Activated T-helper 2 cell treated with anti-CD3 and anti-CD28 coated beads, Interferon-gamma antibody, Interleukin-2, Interleukin-4, amounts not matched to agents 10 μg/mL and 5 μg/mL and 100 μg/mL, durations not matched to agents 14 hours and 24 hours and 36 hours (primary cell): ENCODE measurements around the gene ANKRD23. TPM values are rescaled to one million over a fixed set of nuclear protein-coding genes. Genes with fewer than 3 reads are reported as not detected.
"Not testable (repeated sequence)": the region's sequence is repeated elsewhere in the genome, so short reads cannot be mapped to it uniquely, and the experiment has no call there.

Experiments used
- DNase-seq: peaks from one replicate; pipeline ENCODE4 v3.0.0; 2021; ENCODE audit warnings: low spot score
- H3K27ac Mint-ChIP-seq: one replicate; pipeline ENCODE4 v1.8.0; 2021; ENCODE audit warnings: mixed read lengths
- H3K27me3 Mint-ChIP-seq: one replicate; pipeline ENCODE4 v1.8.0; 2021; ENCODE audit warnings: low read depth, mixed read lengths
- H3K36me3 Mint-ChIP-seq: one replicate; pipeline ENCODE4 v1.8.0; 2021; ENCODE audit warnings: low read depth, mixed read lengths
- H3K4me1 Mint-ChIP-seq: one replicate; pipeline ENCODE4 v1.8.0; 2021; ENCODE audit warnings: low read depth, mixed read lengths
- H3K4me3 Mint-ChIP-seq: one replicate; pipeline ENCODE4 v1.8.0; 2021; ENCODE audit warnings: low read depth, mild to moderate bottlenecking, moderate library complexity, mixed read lengths
- H3K9me3 Mint-ChIP-seq: one replicate; pipeline ENCODE4 v1.8.0; 2021; ENCODE audit warnings: mixed read lengths
- intact Hi-C: fragments of 100-400 bp; cut with micrococcal nuclease; formaldehyde crosslinking; loops from one replicate; pipeline ENCODE4 v1.15.1; 2023
- total RNA-seq: library from RNA; stranded (reverse); gene quantifications from 2 replicates; pipeline ENCODE4 v1.2.3, GENCODE V29; 2022

ANKRD23 gene
- total RNA-seq, 1 donor from 2014 or later: 9.1 TPM

DNA sequence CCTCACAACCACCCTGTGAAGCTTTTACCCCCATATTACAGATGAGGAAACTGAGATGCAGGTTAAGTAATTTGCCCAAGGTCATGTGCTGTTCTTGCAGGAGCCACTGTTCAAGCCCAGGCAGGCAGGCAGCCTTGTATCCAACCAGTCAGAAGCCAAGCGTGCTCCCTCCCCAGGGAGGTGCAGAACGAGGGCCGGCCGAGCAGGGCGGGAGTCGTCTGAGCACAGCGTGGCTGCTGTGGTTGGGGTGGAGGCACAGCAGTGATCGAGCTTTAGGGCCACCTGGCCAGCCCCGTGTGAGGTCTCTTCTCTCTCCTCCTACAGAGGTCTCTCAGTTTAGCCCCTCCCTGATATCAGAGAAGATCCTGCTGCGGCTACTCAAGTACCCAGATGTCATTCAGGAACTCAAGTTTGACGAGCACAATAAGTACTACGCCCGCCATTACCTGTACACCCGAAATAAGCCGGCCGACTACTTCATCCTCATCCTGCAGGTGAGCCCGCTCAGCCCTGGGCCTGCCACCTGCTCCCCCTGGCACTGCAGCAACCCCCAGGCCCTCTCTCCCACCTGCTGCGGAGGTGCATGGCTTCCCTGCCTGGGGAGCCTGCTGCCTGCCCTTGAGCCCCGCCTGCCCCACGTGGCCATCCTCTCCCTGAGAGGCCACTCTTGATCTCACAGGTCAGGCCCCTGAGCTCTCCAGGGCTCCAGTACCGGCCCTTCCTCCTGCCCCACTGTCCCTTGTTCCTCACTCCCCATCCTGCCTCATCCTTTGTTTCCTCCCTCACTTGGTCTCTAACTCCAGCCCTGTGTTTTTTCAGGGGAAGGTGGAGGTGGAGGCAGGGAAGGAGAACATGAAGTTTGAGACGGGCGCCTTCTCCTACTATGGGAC, 44.8 kb downstream of the ANKRD23 start:
- no peak overlapping the region for H3K27ac Mint-ChIP-seq

GRCh38 chr2:96797066-96797625, 46.7 kb downstream of the ANKRD23 start:
- no peak for DNase-seq
- intact Hi-C loops: no loop called here
- Mint-ChIP-seq H3K4me3 (no peak overlapping the region), H3K4me1 (no peaks in the 10 kb centered on the region), H3K27ac (no peak overlapping the region), H3K36me3 (no peaks in the 10 kb centered on the region), H3K27me3 (no peaks in the 10 kb centered on the region), H3K9me3 (no peaks in the 10 kb centered on the region)

More for the DNA sequence above, 44.8 kb downstream of the ANKRD23 start:
- H3K9me3 Mint-ChIP-seq: no peaks in the 10 kb centered on the region
- H3K27me3 Mint-ChIP-seq: no peaks in the 10 kb centered on the region
- no peak overlapping the region for H3K4me3 Mint-ChIP-seq
- intact Hi-C loops: no loop called here
- DNase-seq: no peak
- no peaks in the 10 kb centered on the region for H3K36me3 Mint-ChIP-seq
- H3K4me1 Mint-ChIP-seq: no peaks in the 10 kb centered on the region

- intact Hi-C loops, H3K27ac Mint-ChIP-seq, H3K9me3 Mint-ChIP-seq, DNase-seq, H3K4me1 Mint-ChIP-seq, H3K4me3 Mint-ChIP-seq, H3K36me3 Mint-ChIP-seq, H3K27me3 Mint-ChIP-seq: not testable (repeated sequence)
Measured at GRCh38 chr2:96796497-96796896, 47.3 kb downstream of the ANKRD23 start.

- intact Hi-C loops: no loop called here
- Mint-ChIP-seq H3K4me3 (no peak overlapping the region), H3K4me1 (no peaks in the 10 kb centered on the region), H3K27me3 (no peaks in the 10 kb centered on the region), H3K36me3 (no peaks in the 10 kb centered on the region), H3K9me3 (no peaks in the 10 kb centered on the region), H3K27ac (no peak overlapping the region)
- no peak for DNase-seq
Measured at GRCh38 chr2:96795076-96795475, 48.7 kb downstream of the ANKRD23 start.

GRCh38 chr2:96792772-96793749, 50.8 kb downstream of the ANKRD23 start:
- intact Hi-C loops: no loop called here
- H3K36me3 Mint-ChIP-seq: no peaks in the 10 kb centered on the region
- H3K27ac Mint-ChIP-seq: no peak overlapping the region
- H3K4me3 Mint-ChIP-seq: no peak overlapping the region
- DNase-seq: no peak
- H3K4me1 Mint-ChIP-seq: no peaks in the 10 kb centered on the region
- H3K27me3 Mint-ChIP-seq: no peaks in the 10 kb centered on the region
- H3K9me3 Mint-ChIP-seq: no peaks in the 10 kb centered on the region

- H3K27me3 Mint-ChIP-seq: no peaks in the 10 kb centered on the region
- DNase-seq: no peak
- no peaks in the 10 kb centered on the region for H3K36me3 Mint-ChIP-seq
- no peak overlapping the region for H3K27ac Mint-ChIP-seq
- H3K4me3 Mint-ChIP-seq: no peak overlapping the region
- no peaks in the 10 kb centered on the region for H3K9me3 Mint-ChIP-seq
- peaks cover 4% of the 10 kb centered on the region for H3K4me1 Mint-ChIP-seq
- intact Hi-C loops: no loop called here
Measured at GRCh38 chr2:96789245-96789617, 54.6 kb downstream of the ANKRD23 start.

DNA sequence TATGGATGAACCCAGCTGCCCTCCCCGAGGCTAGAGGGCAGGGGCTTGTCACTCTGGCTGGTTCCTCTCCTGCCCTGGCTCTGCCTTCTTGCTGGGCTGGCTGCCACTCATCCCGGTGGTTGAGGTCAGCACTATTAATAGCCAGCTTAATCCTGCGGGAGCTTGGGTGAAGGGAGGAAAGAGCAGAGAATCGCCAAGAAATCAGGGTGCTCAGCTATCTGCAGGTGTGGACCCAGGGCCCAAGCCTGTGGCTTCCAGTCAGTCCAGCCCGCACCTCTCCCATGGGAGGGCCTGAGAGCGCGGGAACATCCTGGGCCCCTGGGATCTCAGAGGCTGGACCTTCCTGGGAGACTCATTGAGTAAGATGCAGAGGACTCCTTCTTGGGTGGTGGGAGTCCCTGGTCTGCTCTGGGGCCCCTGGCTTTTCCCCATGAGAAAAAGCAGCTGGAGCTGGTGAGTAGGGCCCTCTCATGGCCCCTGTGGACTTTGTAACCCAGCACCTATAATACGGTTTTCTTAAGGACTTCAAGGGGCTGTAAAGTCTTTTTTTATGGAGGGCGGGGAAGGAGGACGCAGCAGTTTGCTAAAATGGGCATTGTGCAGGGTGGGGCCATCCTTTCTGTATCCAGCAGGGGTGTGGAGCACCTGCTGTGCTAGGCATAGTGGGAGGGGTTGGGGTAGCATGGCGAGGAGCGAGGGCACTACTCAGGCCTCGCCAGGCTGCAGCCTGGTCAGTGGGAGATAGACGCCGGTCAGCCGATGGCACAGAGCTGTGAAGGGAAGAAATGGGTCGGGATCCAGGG, 55.2 kb downstream of the ANKRD23 start:
- H3K27ac Mint-ChIP-seq: no peak overlapping the region
- DNase-seq: no peak
- H3K4me1 Mint-ChIP-seq: peaks cover 4% of the 10 kb centered on the region
- intact Hi-C loops: no loop called here
- no peak overlapping the region for H3K4me3 Mint-ChIP-seq
- H3K9me3 Mint-ChIP-seq: no peaks in the 10 kb centered on the region
- H3K27me3 Mint-ChIP-seq: no peaks in the 10 kb centered on the region
- H3K36me3 Mint-ChIP-seq: no peaks in the 10 kb centered on the region

Other genes with a start within 250 kb of the ANKRD23 start
- gene KANSL3, start 205.7 kb downstream of the ANKRD23 start, total RNA-seq: 45.8 and 48.3 TPM in 2 replicates
- gene FER1L5, start 201.3 kb downstream of the ANKRD23 start, total RNA-seq: not detected in 2 replicates
- gene LMAN2L, start 104.0 kb downstream of the ANKRD23 start, total RNA-seq: 6.0 and 7.0 TPM in 2 replicates
- gene CNNM4, start 83.1 kb downstream of the ANKRD23 start, total RNA-seq: 10.1 and 11.3 TPM in 2 replicates
- 28.7 and 30.4 TPM in 2 replicates for gene CNNM3, start 27.8 kb downstream of the ANKRD23 start, total RNA-seq
- gene ANKRD39, start 14.0 kb upstream of the ANKRD23 start, total RNA-seq: 39.2 and 40.0 TPM in 2 replicates
- 32.0 and 36.1 TPM in 2 replicates for gene SEMA4C, start 26.1 kb upstream of the ANKRD23 start, total RNA-seq
- gene FAM178B, start 142.6 kb upstream of the ANKRD23 start, total RNA-seq: not detected in 2 replicates